Tibial nerve (tissue), 4 donors: ENCODE measurements around the gene DRD3. TPM values are rescaled to one million over a fixed set of nuclear protein-coding genes. Genes with fewer than 3 reads are reported as not detected.
A peak's percentile ranks its signal among the peaks of the same experiment; 100 is the strongest.

ENCODE experiments used
- DNase-seq, 2 donors: peaks; one replicate each; pipeline ENCODE4 v3.0.0-alpha.2; 2019; ENCODE audit warnings: low spot score in 2 of 2
- H3K27ac ChIP-seq, 4 donors: fragments of 200-600 bp; sonication (generic) in 3 of 4; one replicate each; pipeline ENCODE4 v1.5.1; 2017 to 2019; ENCODE audit warnings: mild to moderate bottlenecking in 1 of 4
- H3K27me3 ChIP-seq, 2 donors: fragments of 200-600 bp; sonication (generic) in 1 of 2; one replicate each; pipeline versions ENCODE4 v1.5.1 to v1.6.0; 2017 to 2019
- H3K36me3 ChIP-seq, 3 donors: fragments of 200-600 bp; sonication (generic); one replicate each; pipeline ENCODE4 v1.5.1; 2018 to 2019
- H3K4me1 ChIP-seq, 4 donors: fragments of 200-600 bp; sonication (generic) in 3 of 4; one replicate each; pipeline ENCODE4 v1.5.1; 2017 to 2019
- H3K4me3 ChIP-seq, 4 donors: fragments of 200-600 bp; sonication (generic) in 3 of 4; one replicate each; pipeline ENCODE4 v1.5.1; 2017 to 2019; ENCODE audit warnings: mild to moderate bottlenecking in 1 of 4, moderate library complexity in 1 of 4
- H3K9me3 ChIP-seq, 4 donors: fragments of 200-600 bp; sonication (generic) in 3 of 4; one replicate each; pipeline ENCODE4 v1.5.1; 2017 to 2019
- EP300 ChIP-seq, 2 donors: sonication (generic); formaldehyde crosslinking; IDR thresholded peaks; one replicate each; pipeline ENCODE4 v1.6.1; 2017; ENCODE audit warnings: antibody characterized with exemption in 2 of 2, mild to moderate bottlenecking in 1 of 2
- POLR2A ChIP-seq, 2 donors: fragments of 450-650 bp; IDR thresholded peaks; one replicate each; pipeline ENCODE4 v1.6.1; 2017; ENCODE audit warnings: antibody characterized with exemption in 2 of 2, mild to moderate bottlenecking in 2 of 2, moderate library complexity in 2 of 2
- whole genome bisulfite sequencing, 2 donors: methylation state at CpG; one replicate each; pipeline ENCODE4 v1.1.5; 2018; 5-methylcytosine and 5-hydroxymethylcytosine counted together
- total RNA-seq, 4 donors: library from RNA; depleted of rRNA; stranded (reverse); fragments of >200 nt; gene quantifications; one replicate each; pipeline ENCODE4 v1.1.0, GENCODE V29; 2016
- TF ChIP-seq, protein P1 (sequence below), 5 experiments: fragments of 200-600 bp in 3 of 5; fragments of 450-650 bp in 2 of 5; sonication (generic) in 3 of 5; IDR thresholded peaks; one replicate each; pipeline ENCODE4 v1.5.1; 2016 to 2019; ENCODE audit warnings: antibody characterized with exemption in 5 of 5, mild to moderate bottlenecking in 3 of 5, moderate library complexity in 2 of 5

Gene DRD3
- total RNA-seq, 4 donors from 2014 or later, result not detected

DNA sequence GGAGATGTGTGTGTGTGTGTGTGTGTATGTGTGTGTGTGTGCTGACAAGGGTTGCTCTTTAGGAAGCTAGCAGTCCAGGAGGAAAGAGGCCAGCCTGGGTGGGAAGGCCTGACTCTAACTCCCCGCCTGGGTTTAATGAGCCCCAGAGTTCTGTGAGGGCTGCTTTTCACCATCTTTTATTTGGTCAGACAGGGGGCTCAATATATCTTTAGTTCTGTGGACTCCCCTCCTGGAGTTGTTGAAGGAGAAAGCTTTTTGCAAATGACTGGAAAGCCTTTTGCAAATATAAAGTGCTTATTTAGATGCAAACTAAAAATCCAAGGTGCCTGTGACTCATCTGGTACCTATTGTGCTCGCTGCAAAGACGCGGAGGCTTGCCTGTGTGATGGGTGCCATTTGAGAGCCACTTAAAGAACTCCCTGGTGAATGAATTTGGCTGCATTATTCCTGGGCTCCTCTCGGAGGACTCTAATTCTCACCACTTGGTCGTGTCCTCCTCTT, 24.5 kb downstream of the DRD3 start:
- Histone ChIP-seq H3K9me3 (no peaks in the 10 kb centered on the region), H3K36me3 (no peaks in the 10 kb centered on the region), H3K27me3 (no peaks in the 10 kb centered on the region), H3K4me3 (no peak overlapping the region), H3K27ac (no peak overlapping the region), H3K4me1 (peaks cover 0 to 4% (median 0%) of the 10 kb centered on the region in 4 donors)
- TF ChIP-seq POLR2A (IDR thresholded peaks at IDR 0.05), result no peak
- TF ChIP-seq, protein P1, sequence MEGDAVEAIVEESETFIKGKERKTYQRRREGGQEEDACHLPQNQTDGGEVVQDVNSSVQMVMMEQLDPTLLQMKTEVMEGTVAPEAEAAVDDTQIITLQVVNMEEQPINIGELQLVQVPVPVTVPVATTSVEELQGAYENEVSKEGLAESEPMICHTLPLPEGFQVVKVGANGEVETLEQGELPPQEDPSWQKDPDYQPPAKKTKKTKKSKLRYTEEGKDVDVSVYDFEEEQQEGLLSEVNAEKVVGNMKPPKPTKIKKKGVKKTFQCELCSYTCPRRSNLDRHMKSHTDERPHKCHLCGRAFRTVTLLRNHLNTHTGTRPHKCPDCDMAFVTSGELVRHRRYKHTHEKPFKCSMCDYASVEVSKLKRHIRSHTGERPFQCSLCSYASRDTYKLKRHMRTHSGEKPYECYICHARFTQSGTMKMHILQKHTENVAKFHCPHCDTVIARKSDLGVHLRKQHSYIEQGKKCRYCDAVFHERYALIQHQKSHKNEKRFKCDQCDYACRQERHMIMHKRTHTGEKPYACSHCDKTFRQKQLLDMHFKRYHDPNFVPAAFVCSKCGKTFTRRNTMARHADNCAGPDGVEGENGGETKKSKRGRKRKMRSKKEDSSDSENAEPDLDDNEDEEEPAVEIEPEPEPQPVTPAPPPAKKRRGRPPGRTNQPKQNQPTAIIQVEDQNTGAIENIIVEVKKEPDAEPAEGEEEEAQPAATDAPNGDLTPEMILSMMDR (IDR thresholded peaks at IDR 0.05), result no peak
- TF ChIP-seq EP300 (IDR thresholded peaks at IDR 0.05), result no peak
- WGBS, 2 donors, result 60 to 66% methylated on average over 6 of the region's 6 CpGs
- DNase-seq, result no peak

DNA sequence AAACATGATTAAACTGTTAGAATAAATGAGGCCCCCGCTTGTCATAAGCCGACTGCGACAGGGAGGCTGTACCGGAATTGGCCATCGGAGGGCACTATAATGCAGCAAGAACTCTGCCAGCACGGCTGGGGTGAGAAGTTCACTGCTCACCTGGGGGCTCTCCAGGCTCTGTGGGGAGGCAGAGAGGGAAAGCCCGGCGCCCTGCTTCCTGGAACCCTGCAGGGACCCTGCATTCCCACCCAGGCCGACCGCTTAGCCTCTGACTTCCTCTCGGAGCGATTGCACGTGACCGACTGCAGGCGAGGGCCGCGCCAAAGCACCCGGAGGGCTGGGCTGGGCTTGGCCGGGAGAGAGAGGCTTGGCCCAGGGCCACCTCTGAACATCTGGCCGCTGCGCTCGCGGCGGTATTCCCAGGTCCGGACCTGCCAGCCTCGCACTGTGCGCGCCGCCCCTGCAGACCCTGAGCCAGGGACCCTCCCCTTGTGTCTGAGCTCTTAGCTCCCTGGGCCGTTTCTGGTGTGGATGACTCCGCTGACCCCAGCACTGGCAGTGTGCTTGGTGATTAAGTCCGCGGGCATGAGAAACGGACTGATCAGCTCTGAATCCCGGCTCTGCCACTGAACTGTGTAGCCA, 26.2 kb downstream of the DRD3 start:
- 5 to 6% methylated on average over 22 to 32 of the region's 35 CpGs for WGBS, 2 donors
- Histone ChIP-seq H3K4me1 (peaks cover 0 to 4% (median 0%) of the 10 kb centered on the region in 4 donors), H3K27ac (peak overlapping the region in 1 of 4 donors; percentile 75), H3K36me3 (no peaks in the 10 kb centered on the region), H3K4me3 (peak overlapping the region; percentile 31 to 71 (median 60)), H3K9me3 (no peaks in the 10 kb centered on the region), H3K27me3 (no peaks in the 10 kb centered on the region)
- no peak for TF ChIP-seq POLR2A (IDR thresholded peaks at IDR 0.05)
- TF ChIP-seq, protein P1 (IDR thresholded peaks at IDR 0.05), result peak; percentile 85 to 94 (median 88)
- peak in 1 of 2 donors; percentile 61 for TF ChIP-seq EP300 (IDR thresholded peaks at IDR 0.05)
- peak; percentile 64 to 76 for DNase-seq

DNA sequence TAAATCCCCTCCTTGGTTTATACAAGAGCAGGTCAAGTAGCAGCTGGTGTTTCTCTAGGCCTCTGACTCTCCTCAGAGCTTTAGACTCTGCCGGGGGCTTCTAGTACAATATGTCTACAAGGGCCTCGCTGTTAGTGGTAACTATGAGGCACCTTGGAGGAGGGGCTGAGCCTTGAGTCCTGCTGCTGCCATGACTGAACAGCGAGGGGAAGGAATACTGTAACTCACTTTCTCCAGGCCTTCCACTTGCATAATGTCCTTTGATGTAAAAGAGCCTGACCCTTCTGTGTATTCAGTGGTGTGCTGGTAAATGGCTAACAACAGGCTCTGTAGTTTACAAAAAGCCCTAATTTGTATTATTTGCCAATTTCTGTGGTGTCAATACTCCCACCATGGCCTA, 27.8 kb downstream of the DRD3 start:
- peaks cover 0 to 4% (median 0%) of the 10 kb centered on the region in 4 donors for H3K4me1 ChIP-seq
- H3K27me3 ChIP-seq, result no peaks in the 10 kb centered on the region
- H3K9me3 ChIP-seq, result no peaks in the 10 kb centered on the region
- TF ChIP-seq, protein P1 (IDR thresholded peaks at IDR 0.05), result no peak
- TF ChIP-seq EP300 (IDR thresholded peaks at IDR 0.05) (no peak), POLR2A (IDR thresholded peaks at IDR 0.05) (no peak)
- no peak overlapping the region for H3K4me3 ChIP-seq
- H3K36me3 ChIP-seq, result no peaks in the 10 kb centered on the region
- 89 to 91% methylated on average over 3 of the region's 3 CpGs for WGBS, 2 donors
- DNase-seq, result no peak
- no peak overlapping the region for H3K27ac ChIP-seq

DNA sequence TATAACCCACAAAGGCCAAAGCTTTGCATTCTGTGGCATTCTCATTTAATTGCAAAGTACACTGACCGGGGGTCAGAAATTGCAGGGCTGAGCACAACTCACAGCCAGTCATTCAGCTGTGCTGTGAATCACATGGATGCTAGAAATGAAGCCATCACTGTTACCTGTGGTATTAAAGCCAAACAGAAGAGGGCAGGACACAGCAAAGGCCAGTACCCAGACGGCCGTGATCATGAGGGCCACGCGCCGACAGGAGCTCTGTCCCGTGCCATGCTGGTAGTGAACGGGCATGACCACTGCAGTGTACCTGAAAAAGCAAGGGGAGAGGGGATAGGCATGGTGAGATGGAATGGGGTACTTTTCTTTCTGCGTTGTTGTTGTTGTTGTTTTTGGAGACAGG, 31.6 kb downstream of the DRD3 start:
- no peak overlapping the region for H3K27ac ChIP-seq
- no peak for DNase-seq
- TF ChIP-seq EP300 (IDR thresholded peaks at IDR 0.05), result no peak
- TF ChIP-seq, protein P1 (IDR thresholded peaks at IDR 0.05), result no peak
- TF ChIP-seq POLR2A (IDR thresholded peaks at IDR 0.05), result no peak

DNA sequence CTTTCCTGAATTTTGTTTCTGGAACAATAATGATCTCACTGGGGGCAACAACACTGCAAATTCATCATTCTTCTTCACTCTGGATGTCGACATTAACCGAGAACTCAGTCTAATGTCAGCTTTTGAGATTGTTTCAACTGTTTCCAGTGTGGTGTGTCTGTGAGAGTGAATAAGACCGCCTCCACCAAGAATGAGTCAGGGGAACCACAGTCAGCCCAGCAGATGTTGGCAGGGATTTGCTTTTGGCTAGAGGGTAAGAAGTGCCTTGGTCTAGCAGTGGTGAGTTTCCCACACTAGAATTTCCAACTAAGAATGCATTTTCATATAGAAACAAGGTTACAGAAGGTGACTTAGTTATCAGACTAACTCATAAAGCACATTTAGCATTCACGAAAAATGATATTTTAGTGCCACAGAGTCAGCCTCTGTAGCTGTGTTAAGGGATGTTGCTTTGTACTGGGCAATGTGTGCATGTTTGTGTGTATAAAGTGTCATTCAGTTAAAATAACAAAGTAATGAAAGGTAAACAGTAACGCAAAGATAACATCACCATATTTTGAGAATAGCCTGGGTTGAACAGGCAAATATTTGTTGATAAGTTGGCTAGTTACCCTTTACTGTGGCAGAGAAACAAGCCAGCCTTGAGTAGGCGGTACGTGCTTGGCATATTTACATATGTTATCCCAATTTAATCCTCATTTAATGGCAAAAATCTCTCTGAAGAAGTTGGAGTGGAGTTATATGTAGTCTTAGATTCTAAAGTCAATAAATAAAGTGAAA, 33.8 kb downstream of the DRD3 start:
- Histone ChIP-seq H3K36me3 (no peaks in the 10 kb centered on the region), H3K27me3 (no peaks in the 10 kb centered on the region), H3K4me3 (no peak overlapping the region), H3K4me1 (peaks cover 0 to 13% (median 0%) of the 10 kb centered on the region in 4 donors), H3K27ac (peak overlapping the region in 2 of 4 donors; percentile 11 to 73), H3K9me3 (no peaks in the 10 kb centered on the region)
- DNase-seq, result no peak
- 58 to 62% methylated on average over 7 of the region's 7 CpGs for WGBS, 2 donors
- no peak for TF ChIP-seq EP300 (IDR thresholded peaks at IDR 0.05)
- TF ChIP-seq POLR2A (IDR thresholded peaks at IDR 0.05), result no peak
- TF ChIP-seq, protein P1 (IDR thresholded peaks at IDR 0.05), result no peak

More for the DNA sequence above, 31.6 kb downstream of the DRD3 start:
- WGBS, 2 donors, result 79 to 82% methylated on average over 9 of the region's 9 CpGs
- Histone ChIP-seq H3K4me3 (no peak overlapping the region), H3K36me3 (no peaks in the 10 kb centered on the region), H3K4me1 (peaks cover 0 to 15% (median 0%) of the 10 kb centered on the region in 4 donors), H3K27me3 (no peaks in the 10 kb centered on the region), H3K9me3 (no peaks in the 10 kb centered on the region)
